Osteocyte (in vitro differentiated cells): ENCODE results near the gene PRRT1. TPM values are rescaled to one million over a fixed set of nuclear protein-coding genes. Genes with fewer than 3 reads are reported as not detected.

ENCODE experiments used
- DNase-seq: peaks from one replicate; pipeline ENCODE4 v3.0.0; 2021; ENCODE audit warnings: mixed read lengths; ENCODE audit not compliant: unreplicated experiment; ENCODE audit errors: extremely low spot score
- H3K27ac Mint-ChIP-seq: one replicate; pipeline ENCODE4 v1.8.0; 2021; ENCODE audit warnings: mild to moderate bottlenecking, mixed read lengths; ENCODE audit not compliant: unreplicated experiment
- H3K27me3 Mint-ChIP-seq: one replicate; pipeline ENCODE4 v1.8.0; 2021; ENCODE audit warnings: mixed read lengths; ENCODE audit not compliant: unreplicated experiment
- H3K36me3 Mint-ChIP-seq: one replicate; pipeline ENCODE4 v1.8.0; 2021; ENCODE audit warnings: mixed read lengths; ENCODE audit not compliant: unreplicated experiment
- H3K4me1 Mint-ChIP-seq: one replicate; pipeline ENCODE4 v1.8.0; 2021; ENCODE audit warnings: mixed read lengths; ENCODE audit not compliant: unreplicated experiment
- H3K4me3 Mint-ChIP-seq: one replicate; pipeline ENCODE4 v1.8.0; 2021; ENCODE audit warnings: mild to moderate bottlenecking, moderate library complexity, mixed read lengths; ENCODE audit not compliant: unreplicated experiment
- H3K9me3 Mint-ChIP-seq: one replicate; pipeline ENCODE4 v1.8.0; 2021; ENCODE audit warnings: mixed read lengths; ENCODE audit not compliant: unreplicated experiment
- total RNA-seq: library from RNA; stranded (reverse); gene quantifications from 2 replicates; pipeline ENCODE4 v1.2.1, GENCODE V29; 2021
- TF ChIP-seq, protein P1 (sequence below): fragments of 200-600 bp; sonication (generic); IDR thresholded peaks from 2 replicates; pipeline ENCODE4 v1.5.0; 2021; ENCODE audit warnings: antibody characterized with exemption, mild to moderate bottlenecking, moderate library complexity

Gene PRRT1
- total RNA-seq, 1 donor from 2014 or later, result 2.1 TPM

DNA sequence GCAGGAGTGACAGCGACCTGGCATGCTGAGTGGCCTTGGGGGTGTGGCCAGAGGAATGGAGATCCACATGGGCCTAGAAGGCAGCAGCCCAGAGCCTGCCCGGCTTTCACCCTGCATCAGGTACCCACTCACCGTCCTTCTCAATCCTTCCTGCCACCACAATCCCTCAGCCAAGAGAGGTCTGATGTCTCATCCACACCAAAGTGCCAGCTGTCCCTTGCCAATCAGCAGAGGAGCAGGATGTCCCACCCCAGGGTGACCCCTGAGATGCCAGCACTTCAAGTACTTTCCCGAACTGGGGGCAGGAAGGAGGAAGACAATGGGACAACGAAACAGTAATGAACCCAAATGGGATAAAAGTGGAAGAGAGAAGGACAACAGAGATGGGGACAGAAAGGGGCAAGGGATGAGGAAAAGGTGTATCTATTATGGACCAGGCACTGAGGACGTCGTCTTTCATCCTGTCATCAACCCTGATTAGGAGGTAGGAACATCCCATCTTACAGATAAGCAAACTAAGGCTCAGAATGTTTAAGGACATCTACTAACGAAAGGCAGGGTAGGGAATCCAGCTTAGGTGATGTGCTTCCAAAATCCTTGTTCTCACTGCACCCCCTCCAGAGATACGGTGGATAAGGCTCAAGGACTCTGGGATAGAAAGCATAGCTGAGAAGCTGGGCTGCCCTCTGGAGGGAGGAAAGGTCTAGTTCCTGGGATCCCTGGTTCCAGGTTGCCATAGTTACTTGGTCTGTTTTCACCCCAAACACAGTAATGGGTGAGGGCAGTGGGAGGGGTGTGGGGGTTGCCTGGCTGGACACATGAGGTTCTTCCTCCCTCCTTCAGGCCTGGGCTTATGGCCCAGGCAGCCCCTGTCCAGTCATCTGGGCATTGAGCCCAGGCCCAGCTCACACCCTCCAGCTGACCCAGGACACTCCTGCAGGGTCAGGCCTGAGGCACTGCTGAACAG, 38.1 kb downstream of the PRRT1 start:
- H3K27me3 Mint-ChIP-seq, result no peaks in the 10 kb centered on the region
- H3K9me3 Mint-ChIP-seq, result no peaks in the 10 kb centered on the region
- TF ChIP-seq, protein P1, sequence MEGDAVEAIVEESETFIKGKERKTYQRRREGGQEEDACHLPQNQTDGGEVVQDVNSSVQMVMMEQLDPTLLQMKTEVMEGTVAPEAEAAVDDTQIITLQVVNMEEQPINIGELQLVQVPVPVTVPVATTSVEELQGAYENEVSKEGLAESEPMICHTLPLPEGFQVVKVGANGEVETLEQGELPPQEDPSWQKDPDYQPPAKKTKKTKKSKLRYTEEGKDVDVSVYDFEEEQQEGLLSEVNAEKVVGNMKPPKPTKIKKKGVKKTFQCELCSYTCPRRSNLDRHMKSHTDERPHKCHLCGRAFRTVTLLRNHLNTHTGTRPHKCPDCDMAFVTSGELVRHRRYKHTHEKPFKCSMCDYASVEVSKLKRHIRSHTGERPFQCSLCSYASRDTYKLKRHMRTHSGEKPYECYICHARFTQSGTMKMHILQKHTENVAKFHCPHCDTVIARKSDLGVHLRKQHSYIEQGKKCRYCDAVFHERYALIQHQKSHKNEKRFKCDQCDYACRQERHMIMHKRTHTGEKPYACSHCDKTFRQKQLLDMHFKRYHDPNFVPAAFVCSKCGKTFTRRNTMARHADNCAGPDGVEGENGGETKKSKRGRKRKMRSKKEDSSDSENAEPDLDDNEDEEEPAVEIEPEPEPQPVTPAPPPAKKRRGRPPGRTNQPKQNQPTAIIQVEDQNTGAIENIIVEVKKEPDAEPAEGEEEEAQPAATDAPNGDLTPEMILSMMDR, result peak; percentile 58
- DNase-seq, result peak; percentile 92
- H3K4me3 Mint-ChIP-seq, result no peak overlapping the region
- H3K4me1 Mint-ChIP-seq, result peaks cover 55% of the 10 kb centered on the region
- H3K36me3 Mint-ChIP-seq, result peaks cover 9% of the 10 kb centered on the region
- peak overlapping the region; percentile 98 for H3K27ac Mint-ChIP-seq

DNA sequence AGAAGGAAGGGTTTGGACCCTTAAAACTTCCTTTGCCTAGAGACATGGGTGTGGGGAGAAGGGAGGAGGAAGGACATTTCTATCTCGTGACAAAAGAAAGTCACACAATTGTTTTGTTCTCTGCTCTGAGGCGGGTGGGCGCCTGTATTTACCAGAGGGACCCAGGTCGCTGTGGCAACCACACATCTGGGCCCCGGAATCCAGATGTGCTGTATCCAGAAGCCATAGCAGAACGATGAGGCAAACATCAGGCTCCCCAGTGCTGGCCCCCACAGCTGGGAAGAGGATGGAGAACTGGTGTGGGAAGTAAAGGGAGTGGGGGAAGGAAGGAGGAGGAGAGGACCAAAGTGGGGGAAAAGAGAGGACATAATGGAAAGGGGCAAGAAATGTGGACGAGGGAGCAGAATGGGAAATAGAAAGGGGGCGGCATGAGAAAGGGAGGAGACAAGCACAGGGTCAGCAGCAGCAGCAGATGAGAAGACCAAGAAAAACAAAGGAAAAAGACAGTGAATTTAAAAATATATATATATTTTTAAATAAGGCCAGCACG, 39.2 kb downstream of the PRRT1 start:
- DNase-seq, result no peak
- Mint-ChIP-seq H3K4me1 (peaks cover 67% of the 10 kb centered on the region), H3K27ac (peak overlapping the region; percentile 70), H3K36me3 (peaks cover 9% of the 10 kb centered on the region), H3K27me3 (no peaks in the 10 kb centered on the region), H3K9me3 (no peaks in the 10 kb centered on the region), H3K4me3 (no peak overlapping the region)
- TF ChIP-seq, protein P1, result no peak

DNA sequence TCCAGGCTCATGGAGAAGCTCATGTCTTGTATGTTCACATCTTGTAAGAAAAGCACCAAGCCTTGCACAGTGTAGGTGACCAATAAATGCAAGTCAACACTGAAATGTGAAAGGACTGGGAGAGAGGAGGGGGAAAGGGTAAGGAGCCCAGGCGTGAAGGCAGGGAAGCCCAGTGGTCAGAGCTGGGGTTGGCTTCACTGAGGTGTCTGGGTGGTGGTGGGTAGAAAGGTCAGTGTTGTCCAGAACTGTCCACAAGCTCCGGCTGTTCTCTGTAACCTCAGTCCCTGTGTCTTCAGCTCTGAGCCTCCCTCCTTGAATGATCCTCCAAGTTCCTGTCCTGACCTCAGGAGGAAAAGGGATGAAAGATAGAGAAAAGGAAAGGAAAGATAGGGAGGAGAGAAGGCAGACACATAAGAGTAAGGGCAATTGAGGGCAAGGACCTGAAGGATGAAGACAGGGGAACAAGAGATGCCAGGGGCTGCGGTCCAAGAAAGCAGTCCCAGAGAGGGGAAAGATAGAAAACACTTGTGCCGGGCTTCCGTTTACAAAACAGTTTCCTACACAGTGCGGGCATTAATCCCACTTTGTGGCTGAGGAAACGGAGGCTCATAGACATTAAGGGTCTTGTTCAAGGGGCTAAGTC, 40.2 kb downstream of the PRRT1 start:
- H3K36me3 Mint-ChIP-seq, result peaks cover 8% of the 10 kb centered on the region
- peaks cover 75% of the 10 kb centered on the region for H3K4me1 Mint-ChIP-seq
- TF ChIP-seq, protein P1, result no peak
- DNase-seq, result no peak
- no peaks in the 10 kb centered on the region for H3K9me3 Mint-ChIP-seq
- no peaks in the 10 kb centered on the region for H3K27me3 Mint-ChIP-seq
- H3K27ac Mint-ChIP-seq, result peak overlapping the region; percentile 70
- H3K4me3 Mint-ChIP-seq, result no peak overlapping the region

DNA sequence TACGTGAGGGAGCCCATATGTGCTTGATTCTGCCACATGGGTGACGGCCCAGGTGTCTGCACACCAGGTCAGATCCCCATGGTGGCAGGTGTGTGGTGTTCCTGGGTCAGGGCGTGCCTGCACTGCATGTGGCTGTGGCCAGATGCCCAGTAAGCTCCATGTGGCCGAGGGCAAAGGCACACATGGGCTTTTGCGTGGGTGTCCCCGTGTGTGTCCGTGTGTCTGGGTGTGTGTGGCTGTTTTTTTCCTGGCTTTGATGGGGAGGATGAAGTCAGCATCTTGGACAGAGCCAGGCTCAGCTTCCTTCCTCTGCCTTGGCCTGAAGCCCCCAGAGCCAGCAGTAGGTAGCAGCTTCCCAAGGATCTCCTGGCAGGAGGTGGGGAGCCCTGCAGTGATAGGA, 41.1 kb downstream of the PRRT1 start:
- TF ChIP-seq, protein P1, result no peak
- H3K36me3 Mint-ChIP-seq, result peaks cover 6% of the 10 kb centered on the region
- H3K27me3 Mint-ChIP-seq, result no peaks in the 10 kb centered on the region
- DNase-seq, result no peak
- no peak overlapping the region for H3K4me3 Mint-ChIP-seq
- peak overlapping the region; percentile 10 for H3K27ac Mint-ChIP-seq
- H3K4me1 Mint-ChIP-seq, result peaks cover 69% of the 10 kb centered on the region
- no peaks in the 10 kb centered on the region for H3K9me3 Mint-ChIP-seq

DNA sequence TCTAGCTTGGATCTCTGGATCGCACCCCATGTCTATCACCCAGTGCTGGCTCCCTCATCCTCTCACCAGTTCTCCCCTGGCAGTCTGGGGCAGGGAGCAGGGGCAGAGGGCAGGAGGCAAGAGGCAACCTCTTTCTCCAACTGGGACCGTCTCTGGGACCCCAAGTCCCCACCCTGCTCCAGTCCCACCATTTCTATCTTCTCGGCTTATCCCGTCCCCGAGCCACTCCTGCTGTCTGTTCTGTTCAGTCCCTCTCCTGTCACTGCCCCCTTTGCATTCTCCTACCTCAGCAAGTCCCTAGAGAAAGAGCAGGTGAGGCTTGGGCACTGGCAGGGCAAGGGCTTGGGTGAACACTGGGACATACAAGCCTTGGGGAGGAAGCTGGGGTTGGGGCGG, 42.0 kb downstream of the PRRT1 start:
- no peak for DNase-seq
- Mint-ChIP-seq H3K4me1 (peaks cover 61% of the 10 kb centered on the region), H3K36me3 (peaks cover 4% of the 10 kb centered on the region), H3K27ac (peak overlapping the region; percentile 64), H3K4me3 (no peak overlapping the region), H3K9me3 (no peaks in the 10 kb centered on the region), H3K27me3 (no peaks in the 10 kb centered on the region)
- TF ChIP-seq, protein P1, result no peak
